ENCODE data around the gene SLC6A2. TPM values are rescaled to one million over a fixed set of nuclear protein-coding genes. Genes with fewer than 3 reads are reported as not detected.
"Not testable (repeated sequence)": the region's sequence is repeated elsewhere in the genome, so short reads cannot be mapped to it uniquely, and the experiment has no call there.

SLC6A2 gene
- total RNA-seq, 1 donor from 2014 or later = not detected

- DNase-seq = no peak
Measured at GRCh38 chr16:55713103-55713502, 57.3 kb downstream of the SLC6A2 start.

GRCh38 chr16:55717326-55717725 lies 61.5 kb downstream of the SLC6A2 start:
- no peak for DNase-seq

GRCh38 chr16:55725055-55725777 lies 69.4 kb downstream of the SLC6A2 start:
- DNase-seq = no peak

- no peak for DNase-seq
Measured at GRCh38 chr16:55728797-55729196, 73.0 kb downstream of the SLC6A2 start.

- no peak for DNase-seq
Measured at GRCh38 chr16:55730115-55730514, 74.3 kb downstream of the SLC6A2 start.

- DNase-seq = no peak
Measured at GRCh38 chr16:55732496-55732895, 76.7 kb downstream of the SLC6A2 start.

- DNase-seq = no peak
Measured at GRCh38 chr16:55734665-55735064, 78.9 kb downstream of the SLC6A2 start.

GRCh38 chr16:55735120-55735781 lies 79.5 kb downstream of the SLC6A2 start:
- no peak for DNase-seq

GRCh38 chr16:55736671-55737070 lies 80.9 kb downstream of the SLC6A2 start:
- DNase-seq = no peak

- no peak for DNase-seq
Measured at GRCh38 chr16:55737318-55737717, 81.5 kb downstream of the SLC6A2 start.

- no peak for DNase-seq
Measured at GRCh38 chr16:55737966-55738365, 82.2 kb downstream of the SLC6A2 start.

- DNase-seq = no peak
Measured at GRCh38 chr16:55746081-55746480, 90.3 kb downstream of the SLC6A2 start.

- no peak for DNase-seq
Measured at GRCh38 chr16:55747785-55748184, 92.0 kb downstream of the SLC6A2 start.

GRCh38 chr16:55752465-55753144 lies 96.8 kb downstream of the SLC6A2 start:
- not testable (repeated sequence) for DNase-seq

- not testable (repeated sequence) for DNase-seq
Measured at GRCh38 chr16:55753145-55753631, 97.4 kb downstream of the SLC6A2 start.

Other genes with a start within 250 kb of the SLC6A2 start
- gene MMP2, start 176.8 kb upstream of the SLC6A2 start, total RNA-seq = 9.4 TPM
- 3.1 TPM for gene LPCAT2, start 146.9 kb upstream of the SLC6A2 start, total RNA-seq
- not detected for gene CAPNS2, start 89.3 kb upstream of the SLC6A2 start, total RNA-seq
- gene CES1, start 177.1 kb downstream of the SLC6A2 start, total RNA-seq = 1.9 TPM
- gene CES5A, start 219.4 kb downstream of the SLC6A2 start, total RNA-seq = 0.16 TPM